ENCODE measurements around the gene SLC9A9. TPM values are rescaled to one million over a fixed set of nuclear protein-coding genes. Genes with fewer than 3 reads are reported as not detected.
"Not testable (repeated sequence)": the region's sequence is repeated elsewhere in the genome, so short reads cannot be mapped to it uniquely, and the experiment has no call there.

Gene SLC9A9
- total RNA-seq, 3 donors from 2014 or later (not counting 1 experiment from before 2014, with no cell fraction given): 24.0 to 29.1 (median 27.2) TPM

DNA sequence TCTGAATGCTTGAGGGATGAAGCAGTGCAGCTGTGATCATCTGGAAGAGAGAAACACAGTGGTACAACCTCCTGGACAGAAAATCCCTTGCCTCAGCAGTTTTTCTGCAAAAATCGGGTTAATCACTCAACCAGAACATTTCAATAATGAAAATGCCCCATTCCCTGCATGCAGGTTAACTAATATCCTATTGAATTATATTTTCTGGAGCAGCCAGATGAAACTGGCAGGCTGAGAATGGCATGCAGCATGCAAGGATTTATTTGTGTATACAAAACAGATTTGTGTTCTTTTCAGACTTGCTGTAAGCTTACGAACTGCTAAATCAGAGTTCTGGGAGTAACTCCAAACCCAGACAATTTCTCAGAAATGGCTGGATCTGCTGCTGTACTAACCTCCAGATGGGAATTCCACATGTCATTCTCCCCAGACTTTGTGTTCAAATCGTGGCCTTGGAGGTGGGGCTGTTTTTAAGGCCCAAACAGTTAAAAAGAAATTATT lies 39.1 kb downstream of the SLC9A9 start:
- H3K27me3 ChIP-seq (ENCODE audit: control insufficient read depth, insufficient read depth, low read length): no peaks in the 10 kb centered on the region
- ATAC-seq (no peak), DNase-seq (no peak)
- no peaks in the 10 kb centered on the region for H3K36me3 ChIP-seq (ENCODE audit: control insufficient read depth, insufficient read depth, low read length)
- 96% methylated on average over 3 of the region's 3 CpGs for WGBS (ENCODE audit: insufficient coverage)
- no peaks in the 10 kb centered on the region for H3K9me3 Mint-ChIP-seq
- H3K9me3 ChIP-seq (ENCODE audit: control insufficient read depth, insufficient read depth, low read length): no peaks in the 10 kb centered on the region
- H3K27ac Mint-ChIP-seq: no peak overlapping the region
- intact Hi-C loops (cut with micrococcal nuclease): no loop called here
- H3K4me1 Mint-ChIP-seq: peaks cover 5 to 11% of the 10 kb centered on the region in 2 donors
- H3K36me3 Mint-ChIP-seq: no peaks in the 10 kb centered on the region
- H3K27ac ChIP-seq (ENCODE audit: low read length): no peak overlapping the region
- no peak overlapping the region for H3K4me3 Mint-ChIP-seq
- H3K27me3 Mint-ChIP-seq (ENCODE audit: low read depth in 2 of 2): no peaks in the 10 kb centered on the region
- TF ChIP-seq, protein P1, sequence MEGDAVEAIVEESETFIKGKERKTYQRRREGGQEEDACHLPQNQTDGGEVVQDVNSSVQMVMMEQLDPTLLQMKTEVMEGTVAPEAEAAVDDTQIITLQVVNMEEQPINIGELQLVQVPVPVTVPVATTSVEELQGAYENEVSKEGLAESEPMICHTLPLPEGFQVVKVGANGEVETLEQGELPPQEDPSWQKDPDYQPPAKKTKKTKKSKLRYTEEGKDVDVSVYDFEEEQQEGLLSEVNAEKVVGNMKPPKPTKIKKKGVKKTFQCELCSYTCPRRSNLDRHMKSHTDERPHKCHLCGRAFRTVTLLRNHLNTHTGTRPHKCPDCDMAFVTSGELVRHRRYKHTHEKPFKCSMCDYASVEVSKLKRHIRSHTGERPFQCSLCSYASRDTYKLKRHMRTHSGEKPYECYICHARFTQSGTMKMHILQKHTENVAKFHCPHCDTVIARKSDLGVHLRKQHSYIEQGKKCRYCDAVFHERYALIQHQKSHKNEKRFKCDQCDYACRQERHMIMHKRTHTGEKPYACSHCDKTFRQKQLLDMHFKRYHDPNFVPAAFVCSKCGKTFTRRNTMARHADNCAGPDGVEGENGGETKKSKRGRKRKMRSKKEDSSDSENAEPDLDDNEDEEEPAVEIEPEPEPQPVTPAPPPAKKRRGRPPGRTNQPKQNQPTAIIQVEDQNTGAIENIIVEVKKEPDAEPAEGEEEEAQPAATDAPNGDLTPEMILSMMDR (IDR thresholded peaks at IDR 0.05): no peak
- no peaks in the 10 kb centered on the region for H3K4me1 ChIP-seq (ENCODE audit: control insufficient read depth, insufficient read depth, low read length)
- H3K4me3 ChIP-seq (ENCODE audit: low read length): no peak overlapping the region

GRCh38 chr3:143808030-143808429 lies 40.2 kb downstream of the SLC9A9 start:
- H3K27me3 ChIP-seq (ENCODE audit: control insufficient read depth, insufficient read depth, low read length): no peaks in the 10 kb centered on the region
- Mint-ChIP-seq H3K9me3 (no peaks in the 10 kb centered on the region), H3K4me3 (no peak overlapping the region), H3K27ac (no peak overlapping the region), H3K36me3 (no peaks in the 10 kb centered on the region), H3K27me3 (ENCODE audit: low read depth in 2 of 2) (no peaks in the 10 kb centered on the region), H3K4me1 (peaks cover 5% of the 10 kb centered on the region in 2 donors)
- no peak overlapping the region for H3K4me3 ChIP-seq (ENCODE audit: low read length)
- H3K9me3 ChIP-seq (ENCODE audit: control insufficient read depth, insufficient read depth, low read length): no peaks in the 10 kb centered on the region
- 44% methylated on average over 1 of the region's 2 CpGs for WGBS (ENCODE audit: insufficient coverage)
- TF ChIP-seq, protein P1 (IDR thresholded peaks at IDR 0.05): no peak
- no peak overlapping the region for H3K27ac ChIP-seq (ENCODE audit: low read length)
- DNase-seq (no peak), ATAC-seq (no peak)
- H3K36me3 ChIP-seq (ENCODE audit: control insufficient read depth, insufficient read depth, low read length): no peaks in the 10 kb centered on the region
- intact Hi-C loops (cut with micrococcal nuclease): no loop called here
- H3K4me1 ChIP-seq (ENCODE audit: control insufficient read depth, insufficient read depth, low read length): no peaks in the 10 kb centered on the region

DNA sequence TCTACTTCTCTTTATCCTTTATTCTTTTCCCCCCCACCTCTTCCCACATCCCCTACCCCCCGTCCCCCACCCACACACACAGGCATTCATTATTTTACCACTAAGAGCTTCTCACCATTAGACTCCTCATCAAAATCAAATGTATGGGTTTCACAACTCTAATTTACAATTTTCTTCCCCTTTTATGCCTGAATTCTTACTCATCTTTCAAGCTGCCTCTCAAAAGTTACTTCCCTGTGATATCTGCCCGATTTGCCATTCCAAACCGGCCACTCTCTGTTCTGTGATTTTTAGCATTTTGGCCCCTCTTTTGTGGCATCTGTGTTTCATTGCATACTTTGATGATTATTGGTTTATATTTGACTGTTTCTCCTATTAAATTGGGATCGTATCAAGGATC lies 42.2 kb downstream of the SLC9A9 start:
- Mint-ChIP-seq H3K27me3 (ENCODE audit: low read depth in 2 of 2) (no peaks in the 10 kb centered on the region), H3K4me1 (peaks cover 5% of the 10 kb centered on the region in 2 donors), H3K36me3 (no peaks in the 10 kb centered on the region), H3K4me3 (no peak overlapping the region), H3K27ac (no peak overlapping the region), H3K9me3 (no peaks in the 10 kb centered on the region)
- no peak for DNase-seq
- Histone ChIP-seq H3K4me3 (ENCODE audit: low read length) (no peak overlapping the region), H3K9me3 (ENCODE audit: control insufficient read depth, insufficient read depth, low read length) (no peaks in the 10 kb centered on the region), H3K27me3 (ENCODE audit: control insufficient read depth, insufficient read depth, low read length) (no peaks in the 10 kb centered on the region), H3K36me3 (ENCODE audit: control insufficient read depth, insufficient read depth, low read length) (no peaks in the 10 kb centered on the region), H3K27ac (ENCODE audit: low read length) (no peak overlapping the region), H3K4me1 (ENCODE audit: control insufficient read depth, insufficient read depth, low read length) (no peaks in the 10 kb centered on the region)
- TF ChIP-seq, protein P1 (IDR thresholded peaks at IDR 0.05): no peak
- 88% methylated on average over 4 of the region's 4 CpGs for WGBS (ENCODE audit: insufficient coverage)
- no peak for ATAC-seq
- intact Hi-C loops (cut with micrococcal nuclease): no loop called here

DNA sequence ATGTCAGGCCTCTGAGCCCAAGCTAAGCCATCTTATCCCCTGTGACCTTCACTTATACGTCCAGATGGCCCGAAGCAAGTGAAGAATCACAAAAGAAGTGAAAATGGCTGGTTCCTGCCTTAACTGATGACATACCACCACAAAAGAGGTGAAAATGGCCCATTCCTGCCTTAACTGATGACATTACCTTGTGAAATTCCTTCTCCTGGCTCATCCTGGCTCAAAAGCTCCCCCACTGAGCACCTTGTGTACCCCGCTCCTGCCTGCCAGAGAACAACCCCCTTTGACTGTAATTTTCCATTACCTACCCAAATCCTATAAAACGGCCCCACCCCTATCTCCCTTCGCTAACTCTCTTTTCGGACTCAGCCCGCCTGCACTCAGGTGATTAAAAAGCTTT lies 42.8 kb downstream of the SLC9A9 start:
- H3K9me3 Mint-ChIP-seq; H3K4me1 Mint-ChIP-seq; H3K27ac Mint-ChIP-seq; H3K36me3 ChIP-seq (ENCODE audit: control insufficient read depth, insufficient read depth, low read length); H3K36me3 Mint-ChIP-seq; H3K4me1 ChIP-seq (ENCODE audit: control insufficient read depth, insufficient read depth, low read length); intact Hi-C loops (cut with micrococcal nuclease); H3K4me3 ChIP-seq (ENCODE audit: low read length); H3K27me3 ChIP-seq (ENCODE audit: control insufficient read depth, insufficient read depth, low read length); DNase-seq; H3K27ac ChIP-seq (ENCODE audit: low read length); ATAC-seq; H3K27me3 Mint-ChIP-seq (ENCODE audit: low read depth in 2 of 2); H3K9me3 ChIP-seq (ENCODE audit: control insufficient read depth, insufficient read depth, low read length); H3K4me3 Mint-ChIP-seq: not testable (repeated sequence)
- 98% methylated on average over 7 of the region's 7 CpGs for WGBS (ENCODE audit: insufficient coverage)

- ATAC-seq; DNase-seq; H3K9me3 ChIP-seq (ENCODE audit: control insufficient read depth, insufficient read depth, low read length); H3K9me3 Mint-ChIP-seq; intact Hi-C loops (cut with micrococcal nuclease); H3K4me1 ChIP-seq (ENCODE audit: control insufficient read depth, insufficient read depth, low read length); H3K4me1 Mint-ChIP-seq; H3K4me3 ChIP-seq (ENCODE audit: low read length); H3K27ac ChIP-seq (ENCODE audit: low read length); H3K36me3 Mint-ChIP-seq; H3K27me3 ChIP-seq (ENCODE audit: control insufficient read depth, insufficient read depth, low read length); H3K36me3 ChIP-seq (ENCODE audit: control insufficient read depth, insufficient read depth, low read length); H3K27me3 Mint-ChIP-seq (ENCODE audit: low read depth in 2 of 2); H3K4me3 Mint-ChIP-seq; H3K27ac Mint-ChIP-seq: not testable (repeated sequence)
- WGBS (ENCODE audit: insufficient coverage): 89% methylated on average over 5 of the region's 5 CpGs
Measured at GRCh38 chr3:143801046-143801445, 47.2 kb downstream of the SLC9A9 start.

DNA sequence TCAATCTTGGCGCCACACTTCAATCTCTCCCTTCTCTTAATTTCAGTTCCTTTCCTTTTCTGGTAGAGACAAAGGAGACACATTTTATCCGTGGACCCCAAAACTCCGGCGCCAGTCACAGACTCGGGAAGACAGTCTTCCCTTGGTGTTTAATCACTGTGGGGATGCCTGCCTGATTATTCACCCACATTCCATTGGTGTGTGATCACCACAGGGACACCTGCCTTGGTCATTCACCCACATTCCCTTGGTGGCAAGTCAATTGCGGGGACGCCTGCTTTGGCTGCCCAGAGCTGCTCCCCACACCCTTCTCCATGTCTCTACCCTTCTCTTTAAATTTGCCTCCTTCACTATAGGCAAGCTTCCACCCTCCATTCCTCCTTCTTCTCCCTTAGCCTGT lies 50.1 kb downstream of the SLC9A9 start:
- H3K4me3 Mint-ChIP-seq; H3K9me3 Mint-ChIP-seq; H3K36me3 ChIP-seq (ENCODE audit: control insufficient read depth, insufficient read depth, low read length); DNase-seq; H3K9me3 ChIP-seq (ENCODE audit: control insufficient read depth, insufficient read depth, low read length); H3K27ac Mint-ChIP-seq; intact Hi-C loops (cut with micrococcal nuclease); H3K4me3 ChIP-seq (ENCODE audit: low read length); H3K27me3 Mint-ChIP-seq (ENCODE audit: low read depth in 2 of 2); H3K27me3 ChIP-seq (ENCODE audit: control insufficient read depth, insufficient read depth, low read length); H3K36me3 Mint-ChIP-seq; H3K4me1 Mint-ChIP-seq; H3K27ac ChIP-seq (ENCODE audit: low read length); ATAC-seq; H3K4me1 ChIP-seq (ENCODE audit: control insufficient read depth, insufficient read depth, low read length): not testable (repeated sequence)
- 95% methylated on average over 7 of the region's 7 CpGs for WGBS (ENCODE audit: insufficient coverage)

Data from natural killer cell (primary cell).